ENCODE data around the gene KCNH8.

The KCNH8 gene

DNA sequence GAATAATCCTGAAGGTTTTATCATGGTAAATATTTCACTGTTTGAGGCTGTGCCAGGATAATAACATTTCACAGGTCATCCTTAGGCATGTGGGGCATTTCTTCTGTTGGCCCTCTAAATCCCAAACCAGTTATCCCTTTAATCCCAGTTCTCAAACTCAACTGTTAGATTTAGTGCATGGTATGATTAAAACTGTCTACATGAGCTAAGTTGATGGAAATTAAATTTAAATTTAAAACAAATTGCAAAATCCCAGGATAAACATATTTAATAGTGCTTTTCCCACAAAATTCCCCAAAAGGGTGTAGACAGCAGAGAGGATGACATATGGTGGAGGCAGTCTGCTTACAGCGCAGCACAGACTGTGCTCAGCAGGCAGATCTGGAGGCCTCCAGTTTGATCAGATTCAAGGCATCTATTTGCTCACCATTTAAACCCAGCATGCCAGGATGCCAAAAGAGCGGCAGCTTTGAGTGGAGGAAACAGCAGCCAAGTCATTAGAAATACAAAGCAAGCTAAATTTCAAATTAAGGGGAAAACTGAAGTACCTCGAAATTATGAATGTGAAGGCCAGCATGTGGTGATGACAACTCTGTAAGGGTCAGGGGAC is 325.8 kb downstream of the KCNH8 start:
- DNase-seq (ENCODE audit: low read depth in 1 of 2, low spot score in 1 of 2) = no peak

DNA sequence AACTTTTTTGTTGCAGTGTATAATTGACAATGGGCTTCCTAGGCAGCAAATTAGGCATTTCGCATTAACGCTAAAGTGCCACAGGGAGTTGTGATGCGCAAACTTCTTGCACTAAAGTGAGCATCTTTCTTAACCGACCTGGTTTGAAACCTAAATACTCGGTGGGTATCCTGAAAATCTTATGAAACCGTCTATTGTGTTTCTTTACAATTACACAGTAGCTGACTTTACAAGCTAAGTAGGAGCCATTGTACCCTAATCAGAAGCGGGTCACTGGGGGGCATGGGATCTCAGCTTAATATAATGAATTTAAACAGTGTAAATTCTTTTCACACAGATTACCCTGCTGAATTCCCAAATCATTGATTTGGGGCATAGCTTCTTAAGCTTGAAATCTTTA is 328.0 kb downstream of the KCNH8 start:
- DNase-seq (ENCODE audit: low read depth in 1 of 2, low spot score in 1 of 2) = no peak

DNA sequence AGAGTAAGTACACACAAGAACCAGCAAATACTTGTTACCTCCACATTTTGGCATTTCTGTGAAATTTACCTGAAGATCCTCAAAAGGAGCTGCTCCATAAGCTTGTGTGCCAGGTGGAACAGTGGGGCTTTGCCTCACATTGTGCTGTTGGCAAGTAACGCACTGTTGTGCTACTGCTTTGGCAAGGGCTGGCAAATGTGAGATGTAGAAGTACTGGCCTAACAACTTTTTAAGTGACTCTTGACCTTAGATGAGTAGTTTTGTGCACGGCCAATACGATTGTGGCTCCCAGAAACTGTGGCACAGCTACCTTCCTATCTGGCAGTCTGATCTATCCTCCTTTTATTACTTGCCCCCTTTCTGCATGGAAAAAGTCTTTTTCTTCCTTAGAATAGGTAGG is 337.0 kb downstream of the KCNH8 start:
- no peak for DNase-seq (ENCODE audit: low read depth in 1 of 2, low spot score in 1 of 2)

DNA sequence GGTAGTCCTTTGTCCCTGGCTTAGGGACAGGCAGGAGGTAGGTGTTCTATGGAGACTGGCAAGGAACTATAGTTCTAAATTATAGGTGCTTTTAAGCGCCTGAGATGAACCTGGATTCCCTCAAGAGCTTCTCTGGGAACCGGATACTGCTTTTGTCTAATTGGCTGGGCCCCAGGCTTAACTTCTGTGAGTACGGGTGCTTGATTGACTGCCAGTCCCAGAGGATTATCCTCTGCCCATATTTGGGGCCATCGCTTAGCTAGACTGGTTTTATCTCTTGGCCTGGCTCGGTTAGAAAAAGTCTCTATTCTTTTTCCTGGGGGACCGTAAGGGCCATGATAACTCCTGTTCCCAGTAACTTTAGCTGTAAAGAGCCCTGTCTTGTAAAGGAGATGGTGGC is 339.1 kb downstream of the KCNH8 start:
- no peak for DNase-seq (ENCODE audit: low read depth in 1 of 2, low spot score in 1 of 2)

DNA sequence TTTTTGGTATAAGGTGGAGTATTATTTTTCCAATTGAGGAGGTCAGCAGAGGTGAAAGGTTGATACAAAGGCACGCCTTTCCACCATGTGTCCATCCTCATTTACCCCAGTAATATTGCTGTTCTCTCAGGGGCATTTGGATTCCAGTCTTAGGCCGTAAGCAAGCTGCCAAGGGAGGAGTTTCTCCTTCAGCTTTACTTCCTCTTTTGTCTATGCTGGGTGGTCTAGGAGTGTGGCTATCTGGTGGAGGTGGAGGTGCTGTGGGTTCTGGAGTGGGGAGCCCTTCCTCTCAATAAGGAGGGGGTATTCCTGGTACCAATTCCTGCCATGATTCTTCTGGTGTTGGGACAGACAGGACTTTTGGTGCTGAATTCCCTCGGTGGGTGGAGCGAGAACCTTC is 340.6 kb downstream of the KCNH8 start:
- no peak for DNase-seq (ENCODE audit: low read depth in 1 of 2, low spot score in 1 of 2)

DNA sequence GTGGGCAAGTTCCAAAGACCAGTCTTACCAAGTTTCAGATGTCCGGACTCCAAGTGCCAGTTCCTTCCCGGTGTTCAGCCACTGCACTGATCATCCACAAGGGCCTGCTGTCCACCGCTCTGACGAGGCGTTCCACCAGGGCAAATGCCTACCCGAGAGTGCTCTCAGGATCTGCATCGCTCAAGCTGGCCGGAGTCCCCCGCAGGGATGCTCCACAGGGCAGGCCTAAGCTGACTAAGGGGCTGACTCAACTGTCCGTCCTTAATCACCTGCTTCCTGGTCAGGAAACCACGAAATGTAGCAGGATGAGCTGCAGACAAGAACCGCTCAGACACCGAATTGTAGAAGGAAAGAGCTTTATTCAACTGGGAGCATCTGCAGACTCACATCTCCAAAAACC is 341.6 kb downstream of the KCNH8 start:
- no peak for DNase-seq (ENCODE audit: low read depth in 1 of 2, low spot score in 1 of 2)

DNA sequence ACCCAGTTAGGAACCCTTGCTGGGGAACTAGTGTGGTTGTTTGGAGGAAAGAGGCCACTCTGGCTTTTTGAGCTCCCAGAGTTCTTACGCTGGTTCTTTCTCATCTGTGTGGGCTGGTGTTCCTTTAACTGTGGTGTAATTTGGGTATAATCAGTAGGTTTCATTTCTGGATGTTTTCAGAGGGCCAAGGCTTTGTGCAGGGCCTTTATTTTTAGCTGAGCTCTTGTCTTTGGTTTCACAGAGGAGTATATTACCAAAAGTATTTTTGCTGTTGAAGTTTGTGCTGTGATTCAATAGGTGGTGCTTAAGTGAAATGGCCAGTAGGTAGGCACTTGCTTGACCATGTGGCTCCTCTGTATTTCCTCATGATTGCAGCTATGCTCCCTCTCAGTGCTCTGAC is 357.9 kb downstream of the KCNH8 start:
- no peak for DNase-seq (ENCODE audit: low read depth in 1 of 2, low spot score in 1 of 2)

DNA sequence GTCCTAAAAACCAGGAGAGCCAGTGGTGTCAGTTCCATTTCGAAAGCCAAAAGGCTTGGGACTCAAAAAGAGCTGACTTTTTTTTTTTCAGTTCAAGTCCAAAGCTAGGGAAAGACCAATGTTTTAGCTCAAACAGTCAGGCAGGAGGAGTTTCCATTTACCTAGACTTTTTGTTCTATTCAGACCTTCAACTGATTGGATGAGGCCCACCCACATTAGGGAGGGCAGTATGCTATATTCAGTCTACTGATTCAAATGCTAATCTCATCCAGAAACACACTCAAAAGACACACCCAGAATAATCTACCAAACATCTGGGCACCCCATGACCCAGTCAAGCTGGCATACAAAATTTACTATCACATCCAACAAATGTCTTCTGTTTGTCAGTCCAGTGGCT is 374.0 kb downstream of the KCNH8 start:
- no peak for DNase-seq (ENCODE audit: low read depth in 1 of 2, low spot score in 1 of 2)

DNA sequence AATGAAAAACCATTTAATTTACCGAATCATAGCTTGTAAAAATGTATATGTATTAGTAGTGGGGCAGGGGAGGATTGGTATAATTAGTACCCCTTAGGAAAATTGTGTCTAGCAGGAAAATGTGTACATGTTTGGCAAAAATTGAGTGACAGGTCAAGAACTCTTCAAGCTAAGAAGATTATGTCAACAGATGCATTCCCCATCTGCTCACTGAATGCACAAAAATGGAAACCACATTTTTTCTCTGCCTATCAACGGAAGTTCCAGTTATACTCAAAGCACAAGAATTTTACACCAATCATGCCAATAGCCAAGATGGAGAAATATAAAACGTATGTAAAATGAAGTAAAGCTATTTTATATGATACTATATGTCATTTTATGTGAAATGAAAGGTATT is 377.8 kb downstream of the KCNH8 start:
- DNase-seq (ENCODE audit: low read depth in 1 of 2, low spot score in 1 of 2) = no peak

DNA sequence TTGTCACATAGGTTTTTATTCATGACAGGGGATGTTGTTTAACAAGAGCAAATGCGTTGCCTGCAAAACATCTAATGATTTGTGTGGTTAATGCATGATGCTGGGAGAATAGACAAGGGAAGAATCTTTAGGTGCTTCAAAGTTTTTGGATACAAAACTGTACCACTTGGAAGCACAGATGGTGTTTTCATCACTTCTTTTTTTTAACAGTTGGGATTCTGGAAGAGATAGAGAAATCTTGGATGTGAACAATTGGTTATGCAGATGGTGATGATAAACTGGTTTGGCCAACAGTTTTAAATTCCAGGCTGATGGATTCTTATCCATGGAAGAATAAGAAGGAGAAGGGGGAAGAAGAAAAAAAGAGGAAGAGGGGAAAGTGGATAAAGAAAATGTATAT is 379.4 kb downstream of the KCNH8 start:
- no peak for DNase-seq (ENCODE audit: low read depth in 1 of 2, low spot score in 1 of 2)

DNA sequence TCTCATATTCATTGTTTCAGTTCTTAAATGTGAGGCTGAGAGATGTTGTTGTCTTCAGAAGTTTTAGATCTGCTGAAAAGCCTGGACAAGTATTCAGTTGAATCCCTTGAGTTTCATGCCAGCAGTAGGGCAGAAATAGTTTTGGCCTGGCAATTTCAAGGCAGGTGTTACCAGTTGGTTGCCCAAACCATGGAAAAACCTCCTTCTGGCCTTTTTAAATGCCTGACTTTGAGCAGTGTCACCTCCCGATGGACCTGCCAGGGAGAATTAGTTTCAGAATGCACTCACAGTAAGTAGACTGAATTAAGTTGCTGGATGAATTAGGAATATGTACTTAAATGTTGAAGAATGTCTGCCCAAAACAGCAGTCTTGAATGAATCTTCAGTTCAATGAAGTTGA is 383.1 kb downstream of the KCNH8 start:
- no peak for DNase-seq (ENCODE audit: low read depth in 1 of 2, low spot score in 1 of 2)

DNA sequence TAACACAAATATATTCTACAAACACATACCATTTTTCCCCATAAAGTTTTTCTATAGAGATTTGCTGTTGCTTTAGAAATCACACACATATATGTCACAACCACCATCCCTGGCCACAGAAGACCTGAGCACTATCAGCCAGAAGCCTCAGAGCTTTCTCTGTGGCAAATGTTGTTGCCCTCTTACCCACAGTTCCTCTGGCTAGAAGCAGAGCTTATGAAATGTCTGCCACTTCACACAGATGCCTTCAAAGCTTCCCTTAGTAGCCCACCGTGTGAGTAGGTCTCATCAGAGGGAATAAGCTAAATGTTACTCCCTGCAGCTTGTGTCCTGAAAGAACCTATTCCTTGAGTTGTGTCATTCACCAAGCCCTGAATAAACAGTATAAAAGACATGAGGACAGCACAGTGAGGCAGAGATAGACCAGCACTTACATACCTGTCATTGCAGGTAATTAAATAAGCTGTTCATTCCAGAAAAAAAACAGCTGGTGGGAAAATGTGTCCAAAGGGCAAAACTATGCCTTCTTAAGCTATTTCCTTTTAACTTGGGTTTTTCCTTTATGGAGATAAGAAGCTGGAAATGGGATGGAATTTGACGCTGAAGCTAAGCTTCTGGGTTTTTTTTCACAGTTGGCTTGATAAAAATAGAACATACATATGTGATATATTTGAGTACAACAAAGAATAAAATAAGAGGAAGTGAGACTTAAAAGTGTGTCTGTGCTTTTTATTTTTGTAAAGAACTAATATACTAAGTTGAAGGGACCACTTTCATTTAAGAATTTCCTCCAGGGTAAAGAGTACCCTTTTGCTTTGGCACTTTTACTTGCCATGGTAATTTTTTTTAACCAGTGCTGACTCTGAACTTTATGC is 391.4 kb downstream of the KCNH8 start:
- DNase-seq (ENCODE audit: low read depth in 1 of 2, low spot score in 1 of 2) = no peak

DNA sequence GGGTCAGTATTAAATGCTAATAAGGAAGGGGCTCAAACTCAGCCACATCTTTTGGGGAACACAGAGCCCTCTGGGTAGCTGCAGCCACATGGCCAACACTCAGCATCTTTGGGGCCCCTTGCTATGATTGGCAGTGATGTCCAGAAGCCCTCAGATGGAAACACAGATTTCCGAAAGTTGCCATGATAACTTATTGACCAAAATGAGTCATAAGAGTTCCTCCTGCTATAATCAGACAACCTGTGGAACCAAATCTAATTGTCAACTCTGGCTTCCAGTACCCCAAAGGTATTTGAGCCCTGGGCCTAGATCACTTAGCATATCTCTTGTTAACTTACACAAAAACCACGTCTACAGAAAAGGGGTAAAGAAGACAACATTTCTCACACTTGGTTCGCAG is 392.2 kb downstream of the KCNH8 start:
- no peak for DNase-seq (ENCODE audit: low read depth in 1 of 2, low spot score in 1 of 2)

DNA sequence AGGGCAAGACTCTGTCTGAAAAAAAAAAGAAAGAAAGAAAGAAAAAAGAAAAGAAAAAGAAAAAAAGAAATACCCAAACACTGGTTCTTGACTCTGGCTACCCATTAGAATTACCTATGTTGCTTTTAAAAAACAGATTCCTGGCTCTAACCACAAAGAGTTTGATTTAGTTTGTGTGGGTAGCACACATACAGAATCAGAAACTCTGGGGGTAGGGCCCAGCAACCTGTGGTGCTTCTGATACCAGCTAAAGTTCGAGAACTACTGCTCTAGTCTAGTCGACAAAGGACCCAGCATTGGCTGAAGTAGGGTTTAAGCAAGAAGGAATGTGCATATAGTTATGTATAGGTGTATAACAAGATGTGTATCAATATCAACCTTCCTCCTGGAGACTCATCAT is 393.0 kb downstream of the KCNH8 start:
- no peak for DNase-seq (ENCODE audit: low read depth in 1 of 2, low spot score in 1 of 2)

DNA sequence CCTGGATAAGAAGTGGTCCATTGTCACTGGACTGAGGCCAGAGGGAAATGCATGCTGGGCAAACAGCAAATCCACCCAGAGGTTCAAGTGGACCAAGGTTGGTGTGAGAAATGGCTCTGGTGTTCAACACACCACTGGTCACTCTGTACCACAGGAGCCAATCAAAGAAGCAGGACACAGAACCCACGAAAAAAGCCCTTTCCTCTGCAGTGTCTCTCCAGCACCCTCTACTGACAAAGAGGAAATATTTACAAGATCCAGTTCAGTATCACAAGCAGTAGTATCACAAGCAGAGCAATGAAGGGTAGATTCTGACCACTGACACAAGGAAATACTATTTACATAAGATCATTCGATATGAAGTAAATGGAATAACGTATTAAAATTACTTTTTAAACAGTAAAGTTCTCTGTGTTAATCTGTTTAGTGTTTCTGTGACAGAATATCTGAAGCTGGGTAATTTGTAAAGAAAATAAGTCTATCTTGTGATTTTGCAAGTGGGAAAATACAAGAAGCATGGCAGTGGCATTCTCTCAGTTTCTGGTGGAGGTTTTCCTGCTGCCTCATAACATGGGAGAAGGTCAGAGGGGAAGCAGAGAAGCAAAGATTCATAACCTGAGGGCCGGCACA is 395.0 kb downstream of the KCNH8 start:
- DNase-seq (ENCODE audit: low read depth in 1 of 2, low spot score in 1 of 2) = no peak

DNA sequence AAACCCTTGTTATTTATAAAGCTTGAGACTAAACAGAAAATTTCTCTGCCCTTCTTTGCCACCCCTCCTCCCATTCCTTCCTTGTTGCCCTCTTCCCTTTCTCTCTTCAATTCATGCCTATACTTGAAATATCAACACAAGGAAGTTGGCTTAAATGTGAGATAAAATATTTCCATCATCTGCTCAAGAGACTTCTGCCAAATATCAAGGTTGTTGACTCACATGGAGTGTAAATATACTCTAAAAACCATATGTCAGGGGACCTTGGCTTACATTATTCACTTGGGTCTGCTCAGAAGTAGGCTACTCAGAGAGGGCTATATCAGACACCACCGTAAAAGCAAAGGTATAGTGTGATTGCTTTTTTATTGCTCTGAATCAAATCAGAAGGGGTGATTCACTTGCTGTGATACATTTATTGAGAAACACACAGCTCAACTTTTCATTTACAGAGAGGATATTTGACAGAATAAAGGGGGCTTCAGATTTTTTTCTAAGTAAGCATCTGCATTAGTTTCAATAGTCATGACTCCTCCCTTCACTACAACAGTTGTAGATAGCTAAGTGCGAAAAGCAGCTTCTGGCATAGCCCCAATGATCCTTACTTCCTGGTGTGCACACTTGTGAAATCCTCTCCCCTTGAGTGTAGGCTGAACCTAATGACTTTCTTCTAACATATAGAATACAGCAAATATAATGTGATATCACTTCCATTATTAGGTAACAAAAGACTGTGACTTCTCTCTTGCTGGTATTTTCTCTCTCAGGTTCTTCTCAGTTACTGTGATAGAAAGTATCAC is 399.6 kb downstream of the KCNH8 start:
- DNase-seq (ENCODE audit: low read depth in 1 of 2, low spot score in 1 of 2) = no peak

DNA sequence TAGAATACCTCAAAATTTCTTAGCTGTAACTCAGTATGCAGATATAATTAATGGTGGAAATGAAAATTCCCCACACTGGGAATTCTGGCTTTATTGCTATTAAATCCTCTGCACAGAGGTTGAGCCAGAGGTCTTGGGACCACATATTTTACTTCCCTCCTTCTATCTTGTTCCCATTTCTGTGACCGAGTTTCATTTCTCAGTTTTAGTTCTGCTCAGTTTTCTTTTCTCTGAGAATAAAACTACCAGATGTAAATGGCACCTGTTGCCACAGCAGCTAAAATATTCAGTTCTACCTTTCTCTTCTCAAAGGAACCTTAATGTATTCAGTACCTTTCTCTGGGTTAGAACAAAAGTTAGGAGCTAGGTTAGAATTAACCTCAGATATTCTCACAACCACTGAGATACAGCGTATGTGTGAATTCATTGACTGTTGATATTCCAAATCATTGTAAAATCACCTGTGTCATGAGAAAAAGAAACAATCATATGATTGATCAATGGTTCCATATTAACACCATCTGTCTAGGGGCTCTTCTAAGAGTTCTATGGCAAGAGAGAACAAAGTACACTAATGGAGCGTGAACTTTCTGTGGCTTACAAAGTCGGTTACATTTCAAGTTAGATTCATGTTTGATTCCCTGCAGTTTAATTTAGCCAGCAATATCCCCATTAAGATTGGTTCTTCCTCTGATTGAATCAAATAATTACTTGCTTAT is 411.6 kb downstream of the KCNH8 start:
- DNase-seq (ENCODE audit: low read depth in 1 of 2, low spot score in 1 of 2) = no peak

DNA sequence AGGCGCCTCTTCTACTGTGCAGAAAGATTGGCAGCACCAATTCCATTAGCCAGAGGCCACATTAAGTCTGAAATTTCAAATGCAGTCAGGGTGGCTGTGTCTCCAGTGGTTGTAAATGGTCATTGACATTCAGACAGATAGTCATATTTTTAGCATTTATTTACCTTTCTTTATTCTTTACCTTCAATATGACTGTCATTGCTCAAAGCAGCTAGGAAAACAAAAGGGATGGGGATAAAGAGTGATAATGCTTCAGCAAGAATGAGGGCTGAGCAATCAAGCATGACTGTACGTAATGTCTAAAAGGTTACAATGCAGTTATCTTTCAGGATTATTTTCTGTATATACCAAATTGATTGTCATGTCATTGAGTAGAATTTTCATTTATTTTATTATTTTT is 425.3 kb downstream of the KCNH8 start:
- no peak for DNase-seq (ENCODE audit: low read depth in 1 of 2, low spot score in 1 of 2)

DNA sequence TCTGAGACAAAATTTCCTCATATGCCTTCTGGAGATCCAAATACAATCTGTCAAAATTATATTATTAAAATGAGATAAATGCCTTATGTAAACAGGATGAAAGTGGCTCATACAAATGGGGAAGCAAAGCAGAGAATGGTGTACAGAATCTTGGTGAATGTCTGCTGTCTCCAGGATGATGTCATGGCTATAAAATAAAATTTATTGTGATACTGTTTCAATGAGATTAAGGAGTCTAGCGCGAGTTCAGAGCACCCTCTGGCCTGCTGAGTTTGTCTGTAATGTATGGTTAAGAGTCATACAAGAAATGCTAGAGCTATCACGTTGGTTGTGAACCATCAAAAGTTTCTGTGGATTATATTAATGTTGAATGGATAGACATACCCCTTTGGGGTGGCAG is 426.0 kb downstream of the KCNH8 start:
- no peak for DNase-seq (ENCODE audit: low read depth in 1 of 2, low spot score in 1 of 2)

DNA sequence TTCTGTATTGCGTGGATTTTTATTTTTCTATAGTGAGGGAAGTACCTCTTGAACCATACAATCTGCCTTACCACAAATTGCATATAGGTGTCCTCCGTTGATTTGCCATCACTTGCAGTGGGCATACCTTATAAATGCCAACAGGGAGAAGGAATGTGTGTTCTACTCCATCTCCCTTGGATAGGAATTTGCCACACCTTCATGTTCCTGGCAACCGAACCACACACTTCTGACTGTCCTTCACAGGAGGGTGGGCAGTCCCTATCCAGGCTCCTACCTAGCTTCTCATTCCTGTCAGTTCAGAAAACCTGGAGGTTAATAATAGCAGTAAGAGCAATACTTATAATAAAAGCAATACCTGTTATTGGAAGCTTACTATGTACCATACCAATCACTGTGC is 428.0 kb downstream of the KCNH8 start:
- DNase-seq (ENCODE audit: low read depth in 1 of 2, low spot score in 1 of 2) = no peak
